HCT116 (cell line): ENCODE results near the gene WDFY2. TPM values are rescaled to one million over a fixed set of nuclear protein-coding genes. Genes with fewer than 3 reads are reported as not detected.

Experiments
- ATAC-seq: fragments of 200-7000 bp; cut with Tn5 transposase; 2 replicates; pipeline ENCODE4 v1.9.1; 2020; ENCODE audit warnings: mild to moderate bottlenecking, moderate library complexity
- BruUV-seq: library from RNA; stranded (reverse); fragments of 400-500 nt; replicated peaks from 2 replicates; lab custom pipeline; 2021; lab: Mats Ljungman, UMichigan
- CTCF ChIA-PET: fragments of 300-600 bp; sonication (Branson Sonifier 250); formaldehyde crosslinking; loops from one replicate; lab custom pipeline; 2021; ENCODE audit warnings: antibody characterized with exemption; lab: Charles Lee
- POLR2A ChIA-PET: fragments of 300-600, 350-600 bp; sonication (Branson Sonifier 250); formaldehyde crosslinking; loops from one replicate; lab custom pipeline; 2021; ENCODE audit warnings: antibody characterized with exemption; lab: Charles Lee
- RAD21 ChIA-PET, 2 experiments: fragments of 300-600 bp; sonication (Branson Sonifier 250); formaldehyde crosslinking; loops; one replicate each; lab custom pipeline; 2023; ENCODE audit warnings: low total read pairs in 2 of 2; ENCODE audit not compliant: uncharacterized antibody in 2 of 2, unreplicated experiment in 2 of 2, low non-redundant PET in 1 of 2; lab: Charles Lee
- DNase-seq: peaks from one replicate; pipeline ENCODE4 v3.0.0-alpha.2; 2010; ENCODE audit warnings: low read depth, low spot score
- H2AFZ ChIP-seq: fragments of 200-600 bp; shearing (Covaris generic), sonication (generic); 2 replicates; pipeline ENCODE4 v1.6.1; 2017; ENCODE audit warnings: low read depth, mixed run types, mixed read lengths, antibody characterized with exemption, low read length; ENCODE audit not compliant: poor library complexity, severe bottlenecking
- H3K27ac ChIP-seq: 2 replicates; pipeline ENCODE4 v1.5.1; 2012; ENCODE audit warnings: low read depth, low read length
- H3K27me3 ChIP-seq: fragments of 200-600 bp; sonication (generic); 2 replicates; pipeline ENCODE4 v1.6.1; 2016; ENCODE audit warnings: mixed run types, low read length, mixed read lengths; ENCODE audit not compliant: insufficient read depth
- H3K36me3 ChIP-seq, 2 experiments: fragments of 200-500 bp in 1 of 2; fragments of 200-600 bp in 1 of 2; sonication (Bioruptor generic) in 1 of 2; sonication (generic) in 1 of 2; 2 replicates each; pipeline versions ENCODE4 v1.5.1 to v1.6.1; 2014 to 2016; ENCODE audit warnings: low read length in 2 of 2, inconsistent platforms in 1 of 2, mixed read lengths in 1 of 2, mixed run types in 1 of 2; ENCODE audit not compliant: insufficient read depth in 2 of 2, control insufficient read depth in 1 of 2
- H3K4me1 ChIP-seq, 2 experiments: fragments of 200-600 bp in 1 of 2; sonication (generic) in 1 of 2; 2 replicates each; pipeline versions ENCODE4 v1.5.1 to v1.6.1; 2012 to 2017; ENCODE audit warnings: low read length in 2 of 2, inconsistent platforms in 1 of 2, mild to moderate bottlenecking in 1 of 2, mixed read lengths in 1 of 2, mixed run types in 1 of 2, moderate library complexity in 1 of 2; ENCODE audit not compliant: insufficient read depth in 2 of 2, control insufficient read depth in 1 of 2
- H3K4me2 ChIP-seq: fragments of 200-600 bp; sonication (generic); 2 replicates; pipeline ENCODE4 v1.6.1; 2017; ENCODE audit warnings: mixed run types, low read length, mixed read lengths
- H3K4me3 ChIP-seq, 2 experiments: fragments of 200-600 bp in 1 of 2; sonication (generic) in 1 of 2; replicated peaks in 1 of 2; 2 replicates each; pipeline ENCODE4 v1.5.1; 2011 to 2016; ENCODE audit warnings: low read length in 2 of 2, control low read depth in 1 of 2, low read depth in 1 of 2, mild to moderate bottlenecking in 1 of 2, mixed read lengths in 1 of 2, mixed run types in 1 of 2
- H3K79me2 ChIP-seq: fragments of 200-600 bp; sonication (generic); 2 replicates; pipeline ENCODE4 v1.6.1; 2017; ENCODE audit warnings: mild to moderate bottlenecking, mixed run types, low read length, moderate library complexity, mixed read lengths; ENCODE audit not compliant: insufficient read depth
- H3K9ac ChIP-seq: fragments of 200-600 bp; sonication (generic); 2 replicates; pipeline ENCODE4 v1.6.1; 2016; ENCODE audit warnings: low read length, mixed read lengths
- H3K9me2 ChIP-seq: fragments of 200-600 bp; sonication (generic), shearing (Covaris generic); 2 replicates; pipeline ENCODE4 v1.6.1; 2017; ENCODE audit warnings: mixed run types, mild to moderate bottlenecking, moderate library complexity; ENCODE audit not compliant: insufficient read depth
- H3K9me3 ChIP-seq, 2 experiments: fragments of 200-500 bp in 1 of 2; fragments of 200-600 bp in 1 of 2; sonication (Bioruptor generic) in 1 of 2; sonication (generic) in 1 of 2; 2 replicates each; pipeline ENCODE4 v1.6.1; 2014 to 2017; ENCODE audit warnings: low read length in 2 of 2, mixed read lengths in 2 of 2, inconsistent platforms in 1 of 2, low read depth in 1 of 2, mild to moderate bottlenecking in 1 of 2, mixed run types in 1 of 2, moderate library complexity in 1 of 2; ENCODE audit not compliant: control insufficient read depth in 1 of 2, insufficient read depth in 1 of 2
- H4K20me1 ChIP-seq: fragments of 200-600 bp; sonication (generic), shearing (Covaris generic); 2 replicates; pipeline ENCODE4 v1.6.1; 2017; ENCODE audit warnings: mixed run types, mild to moderate bottlenecking, moderate library complexity; ENCODE audit not compliant: insufficient read depth
- EZH2phosphoT487 ChIP-seq: fragments of 200-600 bp; IDR thresholded peaks from 2 replicates; pipeline ENCODE4 v1.6.1; 2018; ENCODE audit warnings: antibody characterized with exemption, borderline replicate concordance
- FOSL1 ChIP-seq: IDR thresholded peaks from 2 replicates; pipeline ENCODE4 v1.6.1; 2012; ENCODE audit warnings: low read depth
- SRF ChIP-seq: IDR thresholded peaks from 2 replicates; pipeline ENCODE4 v1.6.1; 2012; ENCODE audit warnings: low read depth
- TCF7L2 ChIP-seq: IDR thresholded peaks from 2 replicates; pipeline ENCODE4 v1.7.0; 2011; ENCODE audit warnings: borderline replicate concordance, inconsistent platforms; ENCODE audit not compliant: insufficient read depth, insufficient read length; ENCODE audit errors: extremely low read depth
- intact Hi-C: fragments of 100-400 bp; cut with micrococcal nuclease; formaldehyde crosslinking; loops from 2 replicates; pipeline ENCODE4 v1.10.0; 2022
- total RNA-seq: library from RNA; stranded (reverse); gene quantifications from one replicate; pipeline ENCODE4 v1.2.1, GENCODE V29; 2021; ENCODE audit not compliant: unreplicated experiment
- TF ChIP-seq, protein P1 (sequence below): IDR thresholded peaks from 2 replicates; pipeline ENCODE4 v1.6.1; 2012

WDFY2 gene
- total RNA-seq, 1 experiment from 2014 or later: 6.1 TPM

DNA sequence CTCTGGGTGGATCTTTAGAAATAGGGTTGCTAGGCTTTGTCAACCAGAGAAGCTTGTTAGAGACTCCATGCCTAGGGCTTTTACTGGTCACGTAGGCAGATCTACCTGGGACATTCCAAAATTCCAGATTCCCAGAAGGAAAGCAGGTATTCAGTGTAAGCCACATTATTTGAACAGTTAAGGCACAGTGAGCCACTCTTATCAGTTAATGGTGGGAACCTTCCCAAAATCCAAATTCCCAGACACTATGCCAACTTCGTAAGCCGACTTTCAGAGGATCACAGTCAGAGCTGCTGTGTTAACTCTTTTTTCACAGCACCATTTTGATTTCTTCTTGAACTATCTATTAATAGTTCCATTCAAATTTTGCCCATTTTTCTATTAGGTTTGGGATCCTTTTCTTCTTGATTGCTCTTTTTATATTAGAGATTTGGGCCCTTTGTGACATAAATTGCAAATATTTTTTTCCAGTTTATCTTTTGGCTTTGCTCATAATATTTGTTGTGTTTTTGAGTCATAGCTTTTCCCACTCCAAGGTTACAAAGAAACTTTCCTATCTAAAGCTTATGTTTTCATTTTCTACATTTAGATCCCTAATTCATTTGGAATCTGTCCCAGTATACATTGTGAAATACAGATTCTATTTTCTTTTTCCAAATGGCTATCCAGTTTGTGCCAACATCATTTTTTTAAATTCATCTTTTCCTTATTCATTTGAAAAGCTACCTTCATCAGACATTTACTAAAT lies 142.4 kb downstream of the WDFY2 start:
- no peaks in the 10 kb centered on the region for H3K36me3 ChIP-seq
- POLR2A ChIA-PET: no interaction called here
- no peak for ATAC-seq
- intact Hi-C loops: no loop called here
- H2AFZ ChIP-seq: no peak overlapping the region
- CTCF ChIA-PET: no interaction called here
- no peaks in the 10 kb centered on the region for H3K79me2 ChIP-seq
- no peak for DNase-seq
- H3K4me1 ChIP-seq: 0 out of 4 replicates have a peak, but pooled peaks cover 0 to 4% of the 10 kb centered on the region in 2 experiments
- TF ChIP-seq, protein P1, sequence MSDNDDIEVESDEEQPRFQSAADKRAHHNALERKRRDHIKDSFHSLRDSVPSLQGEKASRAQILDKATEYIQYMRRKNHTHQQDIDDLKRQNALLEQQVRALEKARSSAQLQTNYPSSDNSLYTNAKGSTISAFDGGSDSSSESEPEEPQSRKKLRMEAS: no peak
- no peak for TF ChIP-seq EZH2phosphoT487
- TF ChIP-seq SRF: no peak
- H3K9me3 ChIP-seq: no peaks in the 10 kb centered on the region
- H4K20me1 ChIP-seq: no peaks in the 10 kb centered on the region
- no peak overlapping the region for H3K9ac ChIP-seq
- H3K4me3 ChIP-seq: no peak overlapping the region
- H3K27ac ChIP-seq: no peak overlapping the region
- H3K4me2 ChIP-seq: no peak overlapping the region
- no peaks in the 10 kb centered on the region for H3K9me2 ChIP-seq
- RAD21 ChIA-PET: no interaction called here
- no TSS peak for BruUV-seq
- no peaks in the 10 kb centered on the region for H3K27me3 ChIP-seq

DNA sequence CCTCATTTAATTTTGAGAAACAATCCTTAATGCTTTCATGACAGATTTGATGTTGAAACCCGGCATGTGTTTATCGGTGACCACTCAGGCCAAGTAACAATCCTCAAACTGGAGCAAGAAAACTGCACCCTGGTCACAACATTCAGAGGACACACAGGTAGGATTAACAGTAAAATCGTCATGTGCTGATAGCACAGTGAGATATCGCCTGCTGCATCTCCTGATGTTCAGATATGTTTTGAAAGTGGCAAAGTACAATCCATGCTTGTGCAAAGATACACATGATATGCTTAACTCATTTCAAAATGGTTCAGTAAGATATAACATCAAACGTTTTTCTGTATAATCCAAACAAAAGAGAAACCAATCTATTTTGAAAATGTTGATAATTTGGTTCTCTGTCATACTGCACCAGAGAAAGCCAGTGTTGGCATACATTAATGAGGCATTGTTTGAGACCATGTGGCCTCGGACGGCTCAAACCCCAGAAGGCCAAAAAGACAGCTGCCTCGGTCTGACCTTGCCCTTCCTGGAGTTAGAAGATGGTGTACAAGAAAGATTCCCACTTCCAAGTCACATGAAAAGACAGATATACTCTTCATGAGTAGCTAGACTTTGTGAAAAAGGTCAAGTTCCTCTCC lies 143.5 kb downstream of the WDFY2 start:
- Histone ChIP-seq H3K36me3 (no peaks in the 10 kb centered on the region), H3K4me1 (0 out of 4 replicates have a peak, but pooled peaks cover 0 to 4% of the 10 kb centered on the region in 2 experiments), H3K9ac (no peak overlapping the region), H3K4me3 (no peak overlapping the region), H3K27ac (no peak overlapping the region), H3K9me3 (no peaks in the 10 kb centered on the region), H3K4me2 (no peak overlapping the region), H3K9me2 (no peaks in the 10 kb centered on the region), H3K27me3 (no peaks in the 10 kb centered on the region), H2AFZ (no peak overlapping the region), H3K79me2 (no peaks in the 10 kb centered on the region), H4K20me1 (no peaks in the 10 kb centered on the region)
- POLR2A ChIA-PET: no interaction called here
- intact Hi-C loops: no loop called here
- DNase-seq (no peak), ATAC-seq (no peak)
- RAD21 ChIA-PET: no interaction called here
- TF ChIP-seq TCF7L2 (no peak), EZH2phosphoT487 (no peak), FOSL1 (no peak)
- BruUV-seq: no TSS peak
- CTCF ChIA-PET: no interaction called here
